GM23248 (cell line): ENCODE results near the gene STX2. TPM values are rescaled to one million over a fixed set of nuclear protein-coding genes. Genes with fewer than 3 reads are reported as not detected.

Source experiments
- DNase-seq: peaks from one replicate; pipeline ENCODE4 v3.0.0-alpha.2; 2015
- H2AFZ ChIP-seq: fragments of 200-600 bp; sonication (generic); 2 replicates; pipeline ENCODE4 v1.6.1; 2016; ENCODE audit warnings: antibody characterized with exemption
- H3F3A ChIP-seq: fragments of 200-600 bp; sonication (generic); 2 replicates; pipeline ENCODE4 v1.6.1; 2016; ENCODE audit warnings: mild to moderate bottlenecking, antibody characterized with exemption, mixed run types; ENCODE audit not compliant: insufficient read depth
- H3K27ac ChIP-seq: fragments of 200-600 bp; sonication (generic); 2 replicates; pipeline ENCODE4 v1.5.1; 2016; ENCODE audit warnings: mild to moderate bottlenecking
- H3K27me3 ChIP-seq: fragments of 200-600 bp; sonication (generic); replicated peaks from 2 replicates; pipeline ENCODE4 v1.6.1; 2016; ENCODE audit warnings: mild to moderate bottlenecking; ENCODE audit not compliant: insufficient read depth
- H3K36me3 ChIP-seq: fragments of 200-600 bp; sonication (generic); 2 replicates; pipeline ENCODE4 v1.6.1; 2016; ENCODE audit warnings: low read depth, mild to moderate bottlenecking
- H3K4me1 ChIP-seq: fragments of 200-600 bp; sonication (generic); 2 replicates; pipeline ENCODE4 v1.6.1; 2016; ENCODE audit warnings: mild to moderate bottlenecking; ENCODE audit not compliant: insufficient read depth
- H3K4me2 ChIP-seq: fragments of 200-600 bp; sonication (generic); one replicate; pipeline ENCODE4 v1.6.1; 2016; ENCODE audit warnings: mild to moderate bottlenecking; ENCODE audit not compliant: unreplicated experiment
- H3K4me3 ChIP-seq: fragments of 200-600 bp; sonication (generic); 2 replicates; pipeline ENCODE4 v1.5.1; 2016; ENCODE audit warnings: mild to moderate bottlenecking
- H3K79me2 ChIP-seq: fragments of 200-600 bp; sonication (generic); 2 replicates; pipeline ENCODE4 v1.6.1; 2016; ENCODE audit warnings: mild to moderate bottlenecking; ENCODE audit not compliant: insufficient read depth
- H3K9ac ChIP-seq: fragments of 200-600 bp; sonication (generic); 2 replicates; pipeline ENCODE4 v1.6.1; 2016; ENCODE audit warnings: mild to moderate bottlenecking
- H3K9me2 ChIP-seq: fragments of 200-600 bp; sonication (generic); 2 replicates; pipeline ENCODE4 v1.6.1; 2016; ENCODE audit warnings: mixed run types, mild to moderate bottlenecking, moderate library complexity; ENCODE audit not compliant: insufficient read depth
- H3K9me3 ChIP-seq: fragments of 200-600 bp; sonication (generic); one replicate; pipeline ENCODE4 v1.6.1; 2017; ENCODE audit warnings: low read depth
- H4K20me1 ChIP-seq: fragments of 200-600 bp; sonication (generic); 2 replicates; pipeline ENCODE4 v1.6.0; 2016; ENCODE audit not compliant: insufficient read depth
- EZH2 ChIP-seq: fragments of 200-600 bp; sonication (generic); IDR thresholded peaks from 2 replicates; pipeline ENCODE4 v1.6.1; 2018; ENCODE audit warnings: antibody characterized with exemption, mild to moderate bottlenecking; ENCODE audit not compliant: insufficient read depth, poor library complexity, severe bottlenecking
- EZH2phosphoT487 ChIP-seq: fragments of 200-600 bp; sonication (generic); IDR thresholded peaks from 2 replicates; pipeline ENCODE4 v1.6.1; 2018; ENCODE audit warnings: antibody characterized with exemption, moderate library complexity, mild to moderate bottlenecking, low read depth; ENCODE audit not compliant: insufficient read depth
- WGBS, 2 experiments: methylation state at CpG; one replicate each; pipeline ENCODE4 v1.1.6; 2015 to 2017; ENCODE audit warnings: low lambda C conversion rate in 2 of 2, low coverage in 1 of 2; ENCODE audit errors: missing lambda C conversion rate in 2 of 2; 5-methylcytosine and 5-hydroxymethylcytosine counted together
- in situ Hi-C: fragments of 300-500 bp; cut with MboI; formaldehyde crosslinking; loops from 2 replicates; pipeline ENCODE4 v1.15.0; 2020
- polyA plus RNA-seq: library from polyadenylated mRNA; unstranded; fragments of >200 nt; fragmentation: Nextera tagmentation; extraction: Ambion mirVana; gene quantifications from 2 replicates; pipeline ENCODE4 v1.2.1, GENCODE V29; 2016
- total RNA-seq: library from RNA; depleted of rRNA; stranded (reverse); fragments of >200 nt; shearing (Covaris generic); gene quantifications from 2 replicates; pipeline ENCODE4 v1.2.3, GENCODE V29; 2014

The STX2 gene
- total and polyA plus RNA-seq, 2 experiments from 2014 or later, result 30.1 to 45.5 TPM

GRCh38 chr12:130768120-130768519 lies 70.9 kb downstream of the STX2 start:
- TF ChIP-seq EZH2 (no peak), EZH2phosphoT487 (no peak)
- Histone ChIP-seq H3F3A (peaks cover 20% of the 10 kb centered on the region), H3K9me3 (no peaks in the 10 kb centered on the region), H4K20me1 (no peaks in the 10 kb centered on the region), H3K9me2 (no peaks in the 10 kb centered on the region), H2AFZ (no peak overlapping the region), H3K36me3 (no peaks in the 10 kb centered on the region), H3K79me2 (no peaks in the 10 kb centered on the region), H3K4me3 (no peak overlapping the region), H3K27me3 (no peaks in the 10 kb centered on the region), H3K4me1 (no peaks in the 10 kb centered on the region), H3K9ac (no peak overlapping the region), H3K27ac (no peak overlapping the region), H3K4me2 (no peak overlapping the region)
- DNase-seq, result no peak
- 53 to 63% methylated on average over 9 of the region's 9 CpGs for WGBS, 2 experiments
- in situ Hi-C loops, result no loop called here

GRCh38 chr12:130766470-130766869 lies 72.6 kb downstream of the STX2 start:
- H3K9me3 ChIP-seq, result no peaks in the 10 kb centered on the region
- in situ Hi-C loops, result no loop called here
- no peak overlapping the region for H3K4me2 ChIP-seq
- H3K4me3 ChIP-seq, result no peak overlapping the region
- H3K36me3 ChIP-seq, result no peaks in the 10 kb centered on the region
- no peak overlapping the region for H2AFZ ChIP-seq
- H3K4me1 ChIP-seq, result no peaks in the 10 kb centered on the region
- H3K27ac ChIP-seq, result no peak overlapping the region
- no peaks in the 10 kb centered on the region for H3K9me2 ChIP-seq
- TF ChIP-seq EZH2 (no peak), EZH2phosphoT487 (no peak)
- H3F3A ChIP-seq, result peaks cover 20% of the 10 kb centered on the region
- H4K20me1 ChIP-seq, result no peaks in the 10 kb centered on the region
- no peaks in the 10 kb centered on the region for H3K79me2 ChIP-seq
- 59 to 61% methylated on average over 2 of the region's 2 CpGs for WGBS, 2 experiments
- no peaks in the 10 kb centered on the region for H3K27me3 ChIP-seq
- no peak overlapping the region for H3K9ac ChIP-seq
- DNase-seq, result no peak

- no peaks in the 10 kb centered on the region for H4K20me1 ChIP-seq
- no peaks in the 10 kb centered on the region for H3K79me2 ChIP-seq
- TF ChIP-seq EZH2phosphoT487, result no peak
- TF ChIP-seq EZH2, result no peak
- no peak overlapping the region for H3K4me2 ChIP-seq
- H3K27ac ChIP-seq, result no peak overlapping the region
- H3K4me3 ChIP-seq, result no peak overlapping the region
- H3K4me1 ChIP-seq, result no peaks in the 10 kb centered on the region
- no peaks in the 10 kb centered on the region for H3K9me2 ChIP-seq
- no peaks in the 10 kb centered on the region for H3K9me3 ChIP-seq
- H3F3A ChIP-seq, result peaks cover 20% of the 10 kb centered on the region
- H3K27me3 ChIP-seq, result no peaks in the 10 kb centered on the region
- no peak overlapping the region for H2AFZ ChIP-seq
- H3K9ac ChIP-seq, result no peak overlapping the region
- in situ Hi-C loops, result no loop called here
- WGBS, 2 experiments, result 82 to 83% methylated on average over 8 of the region's 8 CpGs
- peak; percentile 72 for DNase-seq
- no peaks in the 10 kb centered on the region for H3K36me3 ChIP-seq
Observed at GRCh38 chr12:130765186-130765659, 73.8 kb downstream of the STX2 start.

- in situ Hi-C loops, result no loop called here
- H3K4me1 ChIP-seq, result no peaks in the 10 kb centered on the region
- peak; percentile 63 for DNase-seq
Observed at GRCh38 chr12:130764475-130765185, 74.4 kb downstream of the STX2 start.

More at GRCh38 chr12:130764475-130765185, 74.4 kb downstream of the STX2 start:
- no peak for TF ChIP-seq EZH2
- no peak for TF ChIP-seq EZH2phosphoT487
- H3K9me3 ChIP-seq, result no peaks in the 10 kb centered on the region
- WGBS, 2 experiments, result 94% methylated on average over 14 of the region's 14 CpGs
- no peaks in the 10 kb centered on the region for H4K20me1 ChIP-seq
- H3K4me3 ChIP-seq, result no peak overlapping the region
- no peak overlapping the region for H3K4me2 ChIP-seq
- peaks cover 20% of the 10 kb centered on the region for H3F3A ChIP-seq
- no peaks in the 10 kb centered on the region for H3K27me3 ChIP-seq
- H3K36me3 ChIP-seq, result no peaks in the 10 kb centered on the region
- H2AFZ ChIP-seq, result no peak overlapping the region
- H3K9me2 ChIP-seq, result no peaks in the 10 kb centered on the region
- H3K79me2 ChIP-seq, result no peaks in the 10 kb centered on the region
- H3K9ac ChIP-seq, result no peak overlapping the region
- H3K27ac ChIP-seq, result no peak overlapping the region
